Thyroid gland (tissue), 4 donors: ENCODE measurements around the gene WASL.

Experiments used
- POLR2A ChIP-seq, 2 donors: fragments of 450-650 bp; IDR thresholded peaks; one replicate each; pipeline ENCODE4 v1.6.1; 2017; ENCODE audit warnings: antibody characterized with exemption in 2 of 2, mild to moderate bottlenecking in 2 of 2, moderate library complexity in 1 of 2
- TF ChIP-seq, protein P1 (sequence below), 6 experiments: fragments of 200-600 bp in 3 of 6; fragments of 450-650 bp in 3 of 6; sonication (generic) in 3 of 6; IDR thresholded peaks; one replicate each; pipeline ENCODE4 v1.5.1; 2016 to 2019; ENCODE audit warnings: antibody characterized with exemption in 6 of 6, mild to moderate bottlenecking in 2 of 6, inconsistent platforms in 1 of 6, moderate library complexity in 1 of 6

DNA sequence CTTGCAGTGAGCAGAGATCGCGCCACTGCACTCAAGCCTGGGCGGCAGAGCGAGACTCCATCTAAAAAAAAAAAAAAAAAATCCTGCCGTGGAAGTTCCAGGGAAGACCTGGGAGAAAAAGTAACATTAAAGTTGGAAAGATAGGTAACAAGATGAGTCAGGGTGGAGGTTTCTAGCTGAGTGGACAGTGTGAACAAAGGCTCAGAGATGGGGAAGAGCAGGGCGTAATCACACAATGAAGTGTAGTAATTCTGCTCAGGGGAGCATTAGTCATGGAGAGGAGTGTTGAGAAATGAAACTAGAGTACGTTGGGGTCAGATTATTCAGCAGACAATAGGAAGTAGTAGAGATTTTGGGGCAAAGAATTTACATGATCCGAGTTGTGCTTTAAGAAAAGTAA lies 21.6 kb upstream of the WASL start:
- TF ChIP-seq, protein P1, sequence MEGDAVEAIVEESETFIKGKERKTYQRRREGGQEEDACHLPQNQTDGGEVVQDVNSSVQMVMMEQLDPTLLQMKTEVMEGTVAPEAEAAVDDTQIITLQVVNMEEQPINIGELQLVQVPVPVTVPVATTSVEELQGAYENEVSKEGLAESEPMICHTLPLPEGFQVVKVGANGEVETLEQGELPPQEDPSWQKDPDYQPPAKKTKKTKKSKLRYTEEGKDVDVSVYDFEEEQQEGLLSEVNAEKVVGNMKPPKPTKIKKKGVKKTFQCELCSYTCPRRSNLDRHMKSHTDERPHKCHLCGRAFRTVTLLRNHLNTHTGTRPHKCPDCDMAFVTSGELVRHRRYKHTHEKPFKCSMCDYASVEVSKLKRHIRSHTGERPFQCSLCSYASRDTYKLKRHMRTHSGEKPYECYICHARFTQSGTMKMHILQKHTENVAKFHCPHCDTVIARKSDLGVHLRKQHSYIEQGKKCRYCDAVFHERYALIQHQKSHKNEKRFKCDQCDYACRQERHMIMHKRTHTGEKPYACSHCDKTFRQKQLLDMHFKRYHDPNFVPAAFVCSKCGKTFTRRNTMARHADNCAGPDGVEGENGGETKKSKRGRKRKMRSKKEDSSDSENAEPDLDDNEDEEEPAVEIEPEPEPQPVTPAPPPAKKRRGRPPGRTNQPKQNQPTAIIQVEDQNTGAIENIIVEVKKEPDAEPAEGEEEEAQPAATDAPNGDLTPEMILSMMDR (IDR thresholded peaks at IDR 0.05) = no peak
- TF ChIP-seq POLR2A (IDR thresholded peaks at IDR 0.05) = no peak
